GM19452 (cell line): ENCODE results near the gene PTGES.

Experiments used
- ATAC-seq: cut with Tn5 transposase; IDR thresholded peaks from one replicate; pipeline ENCODE4 v1.9.1; 2021; ENCODE audit not compliant: unreplicated experiment

Gene PTGES

GRCh38 chr9:129696944-129697655, 55.7 kb downstream of the PTGES start:
- ATAC-seq = no peak

- no peak for ATAC-seq
Observed at GRCh38 chr9:129695870-129696269, 57.0 kb downstream of the PTGES start.

- ATAC-seq = no peak
Observed at GRCh38 chr9:129694243-129694646, 58.6 kb downstream of the PTGES start.

- ATAC-seq = no peak
Observed at GRCh38 chr9:129693741-129694140, 59.1 kb downstream of the PTGES start.

GRCh38 chr9:129692534-129692933, 60.3 kb downstream of the PTGES start:
- no peak for ATAC-seq
